Measurements from ENCODE around the gene SDHB. TPM values are rescaled to one million over a fixed set of nuclear protein-coding genes. Genes with fewer than 3 reads are reported as not detected.

SDHB gene
- total RNA-seq, 2 donors from 2014 or later = 38.9 to 59.4 TPM

DNA sequence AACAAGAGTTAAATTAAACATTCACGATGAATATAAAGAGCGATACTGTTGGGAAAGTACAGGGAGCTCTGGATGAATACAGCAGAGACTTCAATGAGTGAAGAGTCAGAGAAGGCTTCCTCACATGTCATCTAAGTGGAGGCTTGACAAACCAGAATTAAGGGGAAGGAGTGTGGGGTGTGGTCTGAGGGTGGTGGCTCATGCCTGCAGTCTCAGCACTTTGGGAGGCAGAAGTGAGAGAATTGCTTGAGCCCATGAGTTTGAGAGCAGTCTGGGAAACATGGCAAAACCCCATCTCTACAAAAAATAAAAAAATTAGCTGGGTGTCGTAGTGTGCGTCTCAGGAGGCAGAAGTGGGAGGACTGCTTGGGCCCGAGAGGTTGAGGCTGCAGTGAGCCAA lies 8.7 kb downstream of the SDHB start:
- DNase-seq (no peak), ATAC-seq (no peak)
- no peaks in the 10 kb centered on the region for H3K27me3 ChIP-seq
- 66 to 68% methylated on average over 5 of the region's 5 CpGs for WGBS, 2 donors
- peaks cover 14% of the 10 kb centered on the region for H3K4me1 ChIP-seq
- H3K36me3 ChIP-seq (replicated peaks in 1 of 2; ENCODE audit: insufficient read depth in 1 of 2, low read depth in 2 of 2) = peaks cover 0 to 13% of the 10 kb centered on the region in 2 donors
- intact Hi-C loops (cut with DNase I) = no loop called here
- TF ChIP-seq POLR2A (IDR thresholded peaks at IDR 0.05) = no peak
- TF ChIP-seq, protein P1, sequence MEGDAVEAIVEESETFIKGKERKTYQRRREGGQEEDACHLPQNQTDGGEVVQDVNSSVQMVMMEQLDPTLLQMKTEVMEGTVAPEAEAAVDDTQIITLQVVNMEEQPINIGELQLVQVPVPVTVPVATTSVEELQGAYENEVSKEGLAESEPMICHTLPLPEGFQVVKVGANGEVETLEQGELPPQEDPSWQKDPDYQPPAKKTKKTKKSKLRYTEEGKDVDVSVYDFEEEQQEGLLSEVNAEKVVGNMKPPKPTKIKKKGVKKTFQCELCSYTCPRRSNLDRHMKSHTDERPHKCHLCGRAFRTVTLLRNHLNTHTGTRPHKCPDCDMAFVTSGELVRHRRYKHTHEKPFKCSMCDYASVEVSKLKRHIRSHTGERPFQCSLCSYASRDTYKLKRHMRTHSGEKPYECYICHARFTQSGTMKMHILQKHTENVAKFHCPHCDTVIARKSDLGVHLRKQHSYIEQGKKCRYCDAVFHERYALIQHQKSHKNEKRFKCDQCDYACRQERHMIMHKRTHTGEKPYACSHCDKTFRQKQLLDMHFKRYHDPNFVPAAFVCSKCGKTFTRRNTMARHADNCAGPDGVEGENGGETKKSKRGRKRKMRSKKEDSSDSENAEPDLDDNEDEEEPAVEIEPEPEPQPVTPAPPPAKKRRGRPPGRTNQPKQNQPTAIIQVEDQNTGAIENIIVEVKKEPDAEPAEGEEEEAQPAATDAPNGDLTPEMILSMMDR (IDR thresholded peaks at IDR 0.05) = no peak
- no peak overlapping the region for H3K4me3 ChIP-seq
- no peaks in the 10 kb centered on the region for H3K9me3 ChIP-seq
- H3K27ac ChIP-seq = peak overlapping the region in 1 of 4 donors; percentile 69

DNA sequence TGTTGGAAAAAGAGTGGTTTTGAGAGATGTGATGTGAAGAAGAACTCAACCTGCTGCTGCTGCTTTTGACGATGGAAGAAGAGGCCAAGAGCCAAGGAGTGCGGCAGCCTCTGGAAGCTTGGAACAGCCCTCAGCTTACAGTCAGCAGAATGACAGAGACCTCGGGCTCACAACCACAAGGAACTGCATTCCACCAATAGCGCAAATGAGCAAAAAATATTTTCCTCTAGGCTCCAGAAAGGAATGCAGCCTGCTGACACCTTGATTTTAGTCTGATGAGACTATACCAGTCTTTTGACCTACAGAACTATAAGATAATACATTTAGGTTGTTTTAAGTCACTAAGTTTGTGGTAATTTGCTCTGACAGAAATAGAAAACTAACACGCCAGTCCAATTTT lies 10.2 kb downstream of the SDHB start:
- DNase-seq (no peak), ATAC-seq (no peak)
- no peak overlapping the region for H3K4me3 ChIP-seq
- H3K9me3 ChIP-seq = no peaks in the 10 kb centered on the region
- no peaks in the 10 kb centered on the region for H3K27me3 ChIP-seq
- intact Hi-C loops (cut with DNase I) = loop anchor here (5.0 kb wide), 1 partner anchor 86 kb away; no protein-coding TSS in a partner anchor
- peaks cover 14% of the 10 kb centered on the region for H3K4me1 ChIP-seq
- peaks cover 0 to 13% of the 10 kb centered on the region in 2 donors for H3K36me3 ChIP-seq (replicated peaks in 1 of 2; ENCODE audit: insufficient read depth in 1 of 2, low read depth in 2 of 2)
- no peak overlapping the region for H3K27ac ChIP-seq
- TF ChIP-seq, protein P1 (IDR thresholded peaks at IDR 0.05) = no peak
- no peak for TF ChIP-seq POLR2A (IDR thresholded peaks at IDR 0.05)
- 69 to 81% methylated on average over 5 of the region's 5 CpGs for WGBS, 2 donors

DNA sequence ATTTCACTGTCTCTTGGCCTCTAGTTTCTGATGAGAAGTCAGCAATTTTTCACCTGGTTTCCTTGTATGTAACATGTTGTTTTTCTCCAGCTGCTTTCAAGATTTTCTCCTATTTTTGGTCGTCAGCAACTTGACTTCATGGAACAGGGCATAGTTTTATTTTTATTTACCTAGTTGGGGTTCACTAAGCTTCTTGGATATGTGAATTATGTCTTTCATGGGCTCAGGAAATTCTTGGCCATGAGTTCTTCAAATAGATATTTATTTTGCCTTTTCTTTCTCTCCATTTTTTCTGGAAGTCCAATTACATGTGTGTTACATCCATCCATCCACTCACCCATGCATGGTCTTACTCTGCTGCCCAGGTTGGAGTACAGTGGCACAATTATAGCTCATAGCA lies 13.7 kb downstream of the SDHB start:
- Histone ChIP-seq H3K27me3 (no peaks in the 10 kb centered on the region), H3K27ac (no peak overlapping the region), H3K4me3 (no peak overlapping the region), H3K36me3 (replicated peaks in 1 of 2; ENCODE audit: insufficient read depth in 1 of 2, low read depth in 2 of 2) (peaks cover 4 to 15% of the 10 kb centered on the region in 2 donors), H3K9me3 (no peaks in the 10 kb centered on the region), H3K4me1 (no peaks in the 10 kb centered on the region)
- WGBS, 2 donors = 84 to 86% methylated on average over 1 of the region's 1 CpG
- intact Hi-C loops (cut with DNase I) = loop anchor here (5.0 kb wide), 1 partner anchor 83 kb away; no protein-coding TSS in a partner anchor
- TF ChIP-seq, protein P1 (IDR thresholded peaks at IDR 0.05) = no peak
- TF ChIP-seq POLR2A (IDR thresholded peaks at IDR 0.05) = no peak
- ATAC-seq (no peak), DNase-seq (no peak)

DNA sequence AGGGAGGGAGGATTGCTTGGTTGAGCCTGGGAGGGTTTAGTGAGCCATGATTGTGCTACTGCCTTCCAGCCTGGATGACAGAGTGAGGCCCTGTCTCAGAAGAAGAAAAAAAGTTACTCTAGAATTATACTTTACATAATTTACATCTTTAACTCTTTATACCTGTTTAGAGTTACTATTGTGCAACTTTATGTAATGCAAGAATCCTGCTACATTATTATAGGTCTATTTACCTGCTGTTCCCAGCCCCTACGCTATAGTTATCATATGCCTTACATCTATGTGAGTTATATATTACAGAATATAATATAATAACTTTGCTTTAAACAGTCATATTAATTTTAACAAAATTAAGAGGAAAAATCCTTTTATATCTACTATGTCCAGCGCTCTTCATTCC lies 14.3 kb downstream of the SDHB start:
- Histone ChIP-seq H3K27ac (no peak overlapping the region), H3K27me3 (no peaks in the 10 kb centered on the region), H3K4me1 (no peaks in the 10 kb centered on the region), H3K4me3 (no peak overlapping the region), H3K9me3 (no peaks in the 10 kb centered on the region), H3K36me3 (replicated peaks in 1 of 2; ENCODE audit: insufficient read depth in 1 of 2, low read depth in 2 of 2) (peaks cover 4 to 15% of the 10 kb centered on the region in 2 donors)
- intact Hi-C loops (cut with DNase I) = no loop called here
- TF ChIP-seq, protein P1 (IDR thresholded peaks at IDR 0.05) = no peak
- TF ChIP-seq POLR2A (IDR thresholded peaks at IDR 0.05) = no peak
- no peak for DNase-seq
- no peak for ATAC-seq
- WGBS, 2 donors = 95 to 96% methylated on average over 2 of the region's 2 CpGs

DNA sequence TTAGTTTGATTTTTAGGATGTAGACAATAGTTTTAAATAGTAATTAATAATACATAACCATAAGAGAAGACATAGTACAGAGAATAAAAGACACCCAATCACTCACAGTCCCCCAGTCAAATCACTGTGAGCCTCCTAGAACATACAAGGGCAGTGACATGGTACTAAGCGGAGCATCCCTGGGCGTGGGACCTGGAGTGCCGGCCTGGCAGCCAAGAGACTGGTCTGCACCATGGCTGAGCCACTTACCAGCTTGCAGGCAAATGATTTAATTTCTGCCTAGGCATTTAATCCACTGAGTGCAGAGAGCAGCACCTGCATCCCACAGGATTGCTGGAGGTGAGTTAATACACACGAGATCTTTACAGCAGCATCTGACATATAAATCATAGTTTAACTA lies 20.4 kb downstream of the SDHB start:
- H3K4me1 ChIP-seq = peaks cover 36% of the 10 kb centered on the region
- H3K36me3 ChIP-seq (replicated peaks in 1 of 2; ENCODE audit: insufficient read depth in 1 of 2, low read depth in 2 of 2) = peaks cover 4 to 6% of the 10 kb centered on the region in 2 donors
- WGBS, 2 donors = 81 to 85% methylated on average over 4 of the region's 4 CpGs
- no peak overlapping the region for H3K27ac ChIP-seq
- H3K4me3 ChIP-seq = no peak overlapping the region
- DNase-seq (no peak), ATAC-seq (no peak)
- H3K9me3 ChIP-seq = no peaks in the 10 kb centered on the region
- intact Hi-C loops (cut with DNase I) = no loop called here
- TF ChIP-seq, protein P1 (IDR thresholded peaks at IDR 0.05) = no peak
- no peak for TF ChIP-seq POLR2A (IDR thresholded peaks at IDR 0.05)
- no peaks in the 10 kb centered on the region for H3K27me3 ChIP-seq

Measured in body of pancreas (tissue), 4 donors.